Hepatocyte (in vitro differentiated cells): ENCODE measurements around the gene TULP4.

Experiments used
- CTCF ChIP-seq: fragments of 200-600 bp; sonication (generic); IDR thresholded peaks from 2 replicates; pipeline ENCODE4 v1.5.1; 2016; ENCODE audit warnings: antibody characterized with exemption, mild to moderate bottlenecking; ENCODE audit not compliant: poor library complexity
- EZH2 ChIP-seq: fragments of 200-600 bp; sonication (generic); IDR thresholded peaks from 2 replicates; pipeline ENCODE4 v1.6.1; 2016; ENCODE audit warnings: antibody characterized with exemption, mild to moderate bottlenecking, borderline replicate concordance

- TF ChIP-seq CTCF (no peak), EZH2 (no peak)
Measured at GRCh38 chr6:158474961-158475343, 162.7 kb downstream of the TULP4 start.
